Left lung (tissue), 10 donors: ENCODE measurements around the gene AUP1. TPM values are rescaled to one million over a fixed set of nuclear protein-coding genes. Genes with fewer than 3 reads are reported as not detected.

Source experiments
- ATAC-seq: fragments of 200-7000 bp; cut with Tn5 transposase; one replicate; pipeline ENCODE4 v1.9.1; 2020; ENCODE audit warnings: moderate library complexity
- DNase-seq, 4 donors: peaks; one replicate each; pipeline ENCODE4 v3.0.0-alpha.2; 2013 to 2020
- H3K27ac ChIP-seq, 2 donors: fragments of 200-600 bp; sonication (generic) in 1 of 2; one replicate each; pipeline versions ENCODE4 v1.5.0 to v1.8.0; 2020 to 2021
- H3K27me3 ChIP-seq, 2 donors: fragments of 200-600 bp; sonication (generic) in 1 of 2; one replicate each; pipeline versions ENCODE4 v1.5.0 to v1.8.0; 2020 to 2021
- H3K36me3 ChIP-seq, 2 donors: fragments of 200-600 bp; sonication (generic) in 1 of 2; one replicate each; pipeline versions ENCODE4 v1.5.0 to v1.8.0; 2020 to 2021
- H3K4me1 ChIP-seq, 2 donors: fragments of 200-600 bp; one replicate each; pipeline ENCODE4 v1.8.0; 2021
- H3K4me3 ChIP-seq, 2 donors: fragments of 200-600 bp; sonication (generic) in 1 of 2; one replicate each; pipeline versions ENCODE4 v1.5.0 to v1.8.0; 2020 to 2021; ENCODE audit warnings: mild to moderate bottlenecking in 1 of 2
- H3K9me3 ChIP-seq, 2 donors: fragments of 200-600 bp; sonication (generic) in 1 of 2; one replicate each; pipeline versions ENCODE4 v1.5.0 to v1.8.0; 2020 to 2021
- CTCF ChIP-seq, 2 donors: fragments of 200-600 bp; sonication (generic) in 1 of 2; IDR thresholded peaks; one replicate each; pipeline versions ENCODE4 v1.5.0 to v1.8.0; 2021; ENCODE audit warnings: antibody characterized with exemption in 2 of 2
- intact Hi-C, 2 donors: fragments of 100-400 bp; cut with DNase I; formaldehyde crosslinking; loops; one replicate each; pipeline versions ENCODE4 v1.11.2 to v1.14.2; 2022
- polyA plus RNA-seq, 6 donors: library from polyadenylated mRNA; unstranded; fragments of 120-200 nt; gene quantifications; one replicate each; pipeline ENCODE4 v1.2.1, GENCODE V29; 2013; ENCODE audit not compliant: insufficient read length in 6 of 6
- total RNA-seq, 2 donors: library from RNA; stranded (reverse); fragmentation: NEBNext Ultra II Directional; extraction: Animal tissue kit (Norgen Biotek cat#: 25700); gene quantifications; one replicate each; pipeline ENCODE4 v1.2.1, GENCODE V29; 2021
- donor health status: DM: no; HTN: yes; CAD: no.
- donor health status: DM: no; HTN: no; CAD: no.

The AUP1 gene
- total and polyA plus RNA-seq, 8 donors = 82.1 to 132 (median 96.1) TPM

DNA sequence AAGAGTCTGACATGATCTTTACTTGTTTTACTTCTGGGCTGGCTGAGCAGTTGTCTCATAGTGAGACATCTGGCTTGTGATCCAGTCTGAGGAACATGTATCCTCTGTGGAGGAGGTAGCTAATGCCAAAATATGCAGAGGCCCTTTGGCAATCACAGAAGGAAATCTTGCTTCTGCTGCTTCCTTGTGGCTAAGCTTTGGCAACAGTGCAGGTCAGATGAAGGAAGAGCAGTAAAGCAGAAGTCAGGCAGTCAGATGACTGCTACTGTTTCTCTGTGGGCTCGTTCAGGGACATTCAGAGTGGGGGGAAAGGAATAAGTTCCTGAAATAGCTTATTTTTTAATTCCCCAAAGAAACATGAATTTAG, 47.3 kb upstream of the AUP1 start:
- Histone ChIP-seq H3K4me3 (no peak overlapping the region), H3K27ac (peak overlapping the region; percentile 50 to 89), H3K4me1 (peaks cover 6 to 50% of the 10 kb centered on the region in 2 donors), H3K9me3 (no peaks in the 10 kb centered on the region), H3K27me3 (no peaks in the 10 kb centered on the region), H3K36me3 (no peaks in the 10 kb centered on the region)
- ATAC-seq = peak; percentile 79
- intact Hi-C loops = no loop called here
- DNase-seq = peak in 1 of 4 donors; percentile 51
- TF ChIP-seq CTCF (IDR thresholded peaks at IDR 0.05) = no peak

- H3K36me3 ChIP-seq = no peaks in the 10 kb centered on the region
- TF ChIP-seq CTCF (IDR thresholded peaks at IDR 0.05) = no peak
- peaks cover 6 to 50% of the 10 kb centered on the region in 2 donors for H3K4me1 ChIP-seq
- ATAC-seq = peak; percentile 8
- intact Hi-C loops = no loop called here
- no peak overlapping the region for H3K4me3 ChIP-seq
- no peaks in the 10 kb centered on the region for H3K9me3 ChIP-seq
- H3K27ac ChIP-seq = peak overlapping the region; percentile 50 to 89
- H3K27me3 ChIP-seq = no peaks in the 10 kb centered on the region
- no peak for DNase-seq
Observed at GRCh38 chr2:74576211-74576862, 46.8 kb upstream of the AUP1 start.

- H3K27me3 ChIP-seq = no peaks in the 10 kb centered on the region
- intact Hi-C loops = no loop called here
Observed at GRCh38 chr2:74575320-74575719, 45.8 kb upstream of the AUP1 start.

DNA sequence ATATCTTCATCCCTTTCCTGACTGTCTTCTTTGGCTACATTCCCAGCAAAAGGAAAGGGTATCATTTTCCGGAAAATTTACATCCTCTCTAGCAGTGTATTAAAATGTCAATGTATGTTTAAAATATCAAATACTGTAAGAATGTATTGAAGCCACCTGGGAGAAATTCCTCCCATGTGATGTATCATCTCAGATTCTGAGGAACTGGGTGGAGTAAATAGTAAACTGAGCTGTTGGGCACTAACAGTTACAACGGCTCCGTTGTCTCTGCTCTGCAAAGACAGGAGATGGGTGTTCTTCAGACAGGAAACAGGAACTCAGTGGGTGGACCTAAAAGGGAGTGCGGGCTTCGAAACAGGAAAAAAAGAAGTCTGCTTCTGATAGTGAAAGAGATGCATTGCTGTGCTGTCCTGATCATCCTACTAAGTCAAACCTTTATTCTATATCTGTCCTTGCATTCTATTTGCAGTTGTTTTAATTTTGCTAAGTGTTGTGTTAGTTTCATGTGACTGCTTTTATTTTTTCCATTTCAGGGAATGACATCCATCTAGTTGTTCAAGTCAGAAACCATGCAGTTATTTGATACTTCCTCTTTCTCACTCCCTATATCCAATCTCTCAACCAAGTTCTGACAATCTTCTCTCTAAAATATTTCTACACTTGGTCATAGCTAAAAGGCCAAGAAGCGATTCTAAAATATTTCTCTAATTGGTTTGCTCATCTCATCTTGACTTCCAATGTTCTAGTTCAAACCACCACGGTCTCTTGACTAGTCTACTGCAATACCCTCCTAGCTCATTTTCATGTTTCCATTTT, 44.4 kb upstream of the AUP1 start:
- DNase-seq = no peak
- peak overlapping the region; percentile 33 to 80 for H3K27ac ChIP-seq

More at GRCh38 chr2:74575320-74575719, 45.8 kb upstream of the AUP1 start:
- H3K4me1 ChIP-seq = peaks cover 6 to 50% of the 10 kb centered on the region in 2 donors
- H3K9me3 ChIP-seq = no peaks in the 10 kb centered on the region
- H3K36me3 ChIP-seq = no peaks in the 10 kb centered on the region
- DNase-seq = no peak
- no peak for TF ChIP-seq CTCF (IDR thresholded peaks at IDR 0.05)
- ATAC-seq = no peak
- H3K4me3 ChIP-seq = no peak overlapping the region
- H3K27ac ChIP-seq = peak overlapping the region in 1 of 2 donors; percentile 89

More for the DNA sequence above, 44.4 kb upstream of the AUP1 start:
- peak; percentile 41 for ATAC-seq
- H3K9me3 ChIP-seq = no peaks in the 10 kb centered on the region
- H3K4me1 ChIP-seq = peaks cover 6 to 50% of the 10 kb centered on the region in 2 donors
- intact Hi-C loops = no loop called here
- no peaks in the 10 kb centered on the region for H3K36me3 ChIP-seq
- no peak overlapping the region for H3K4me3 ChIP-seq
- no peak for TF ChIP-seq CTCF (IDR thresholded peaks at IDR 0.05)
- H3K27me3 ChIP-seq = no peaks in the 10 kb centered on the region
